ENCODE data around the gene PALMD. TPM values are rescaled to one million over a fixed set of nuclear protein-coding genes. Genes with fewer than 3 reads are reported as not detected.

PALMD gene
- total RNA-seq, 2 experiments from 2014 or later = not detected

- ATAC-seq = no peak
Measured at GRCh38 chr1:99608058-99608457, 37.9 kb upstream of the PALMD start.

GRCh38 chr1:99613716-99614115, 32.2 kb upstream of the PALMD start:
- H3K9me3 Mint-ChIP-seq (ENCODE audit: low read depth) = no peaks in the 10 kb centered on the region
- intact Hi-C loops (cut with DNase I, micrococcal nuclease) = no loop called here
- H3K27ac Mint-ChIP-seq = no peak overlapping the region
- no peaks in the 10 kb centered on the region for H3K4me1 Mint-ChIP-seq
- no peak for DNase-seq
- CTCF ChIA-PET = no interaction called here
- no peak overlapping the region for H3K4me3 Mint-ChIP-seq
- peaks cover 6% of the 10 kb centered on the region for H3K27me3 Mint-ChIP-seq
- no peaks in the 10 kb centered on the region for H3K36me3 Mint-ChIP-seq (ENCODE audit: low read depth)
- no peak for ATAC-seq
- POLR2A ChIA-PET = no interaction called here

More at GRCh38 chr1:99608058-99608457, 37.9 kb upstream of the PALMD start:
- POLR2A ChIA-PET = no interaction called here
- intact Hi-C loops (cut with DNase I, micrococcal nuclease) = no loop called here
- H3K9me3 Mint-ChIP-seq (ENCODE audit: low read depth) = peaks cover 8% of the 10 kb centered on the region
- no peaks in the 10 kb centered on the region for H3K36me3 Mint-ChIP-seq (ENCODE audit: low read depth)
- peaks cover 1% of the 10 kb centered on the region for H3K27me3 Mint-ChIP-seq
- CTCF ChIA-PET = interaction anchor here (0.6 kb wide), 1 partner anchor 575 kb away, joined by 3 read pairs; no protein-coding TSS in a partner anchor
- H3K27ac Mint-ChIP-seq = no peak overlapping the region
- no peak overlapping the region for H3K4me3 Mint-ChIP-seq
- no peak for DNase-seq
- peaks cover 2% of the 10 kb centered on the region for H3K4me1 Mint-ChIP-seq

GRCh38 chr1:99614728-99615127, 31.2 kb upstream of the PALMD start:
- Mint-ChIP-seq H3K4me1 (no peaks in the 10 kb centered on the region), H3K27me3 (peaks cover 6% of the 10 kb centered on the region), H3K27ac (no peak overlapping the region), H3K4me3 (no peak overlapping the region), H3K36me3 (ENCODE audit: low read depth) (no peaks in the 10 kb centered on the region), H3K9me3 (ENCODE audit: low read depth) (no peaks in the 10 kb centered on the region)
- ChIA-PET POLR2A (no interaction called here), CTCF (interaction anchor here (0.7 kb wide), 1 partner anchor 8 kb away, joined by 3 read pairs; no protein-coding TSS in a partner anchor)
- ATAC-seq (no peak), DNase-seq (no peak)
- intact Hi-C loops (cut with DNase I, micrococcal nuclease) = no loop called here

- ChIA-PET POLR2A (no interaction called here), CTCF (interaction anchor here (0.6 to 1.0 kb wide), 2 partner anchors 87 to 141 kb away, joined by 3 to 4 read pairs; no protein-coding TSS in a partner anchor)
- intact Hi-C loops (cut with DNase I, micrococcal nuclease) = no loop called here
- no peaks in the 10 kb centered on the region for H3K36me3 Mint-ChIP-seq (ENCODE audit: low read depth)
- no peaks in the 10 kb centered on the region for H3K9me3 Mint-ChIP-seq (ENCODE audit: low read depth)
- no peak overlapping the region for H3K4me3 Mint-ChIP-seq
- ATAC-seq (no peak), DNase-seq (no peak)
- no peaks in the 10 kb centered on the region for H3K4me1 Mint-ChIP-seq
- no peak overlapping the region for H3K27ac Mint-ChIP-seq
- H3K27me3 Mint-ChIP-seq = peaks cover 4% of the 10 kb centered on the region
Measured at GRCh38 chr1:99619583-99619982, 26.3 kb upstream of the PALMD start.

GRCh38 chr1:99621340-99621901, 24.5 kb upstream of the PALMD start:
- Mint-ChIP-seq H3K36me3 (ENCODE audit: low read depth) (no peaks in the 10 kb centered on the region), H3K4me1 (no peaks in the 10 kb centered on the region), H3K27ac (no peak overlapping the region), H3K9me3 (ENCODE audit: low read depth) (no peaks in the 10 kb centered on the region), H3K27me3 (peaks cover 1% of the 10 kb centered on the region), H3K4me3 (no peak overlapping the region)
- CTCF ChIA-PET = interaction anchor here (0.7 to 0.8 kb wide), 2 partner anchors 10 to 616 kb away, joined by 3 to 4 read pairs; no protein-coding TSS in a partner anchor
- intact Hi-C loops (cut with DNase I, micrococcal nuclease) = no loop called here
- DNase-seq (no peak), ATAC-seq (no peak)
- POLR2A ChIA-PET = no interaction called here

- no peaks in the 10 kb centered on the region for H3K36me3 Mint-ChIP-seq (ENCODE audit: low read depth)
- ChIA-PET CTCF (interaction anchor here (0.7 kb wide), 1 partner anchor 8 kb away, joined by 3 read pairs; no protein-coding TSS in a partner anchor), POLR2A (no interaction called here)
- ATAC-seq (no peak), DNase-seq (no peak)
- intact Hi-C loops (cut with DNase I, micrococcal nuclease) = no loop called here
- H3K9me3 Mint-ChIP-seq (ENCODE audit: low read depth) = no peaks in the 10 kb centered on the region
- H3K27me3 Mint-ChIP-seq = no peaks in the 10 kb centered on the region
- no peak overlapping the region for H3K27ac Mint-ChIP-seq
- no peaks in the 10 kb centered on the region for H3K4me1 Mint-ChIP-seq
- H3K4me3 Mint-ChIP-seq = no peak overlapping the region
Measured at GRCh38 chr1:99622702-99623347, 23.1 kb upstream of the PALMD start.

- Mint-ChIP-seq H3K4me3 (no peak overlapping the region), H3K36me3 (ENCODE audit: low read depth) (no peaks in the 10 kb centered on the region), H3K9me3 (ENCODE audit: low read depth) (no peaks in the 10 kb centered on the region), H3K27me3 (no peaks in the 10 kb centered on the region), H3K4me1 (no peaks in the 10 kb centered on the region), H3K27ac (no peak overlapping the region)
- no peak for DNase-seq
- CTCF ChIA-PET = interaction anchor here (0.7 kb wide), 1 partner anchor 9 kb away, joined by 3 read pairs; no protein-coding TSS in a partner anchor
- intact Hi-C loops (cut with DNase I, micrococcal nuclease) = no loop called here
- no peak for ATAC-seq
- POLR2A ChIA-PET = no interaction called here
Measured at GRCh38 chr1:99623554-99623953, 22.4 kb upstream of the PALMD start.

GRCh38 chr1:99627615-99628014, 18.3 kb upstream of the PALMD start:
- DNase-seq (no peak), ATAC-seq (no peak)
- H3K27me3 Mint-ChIP-seq = no peaks in the 10 kb centered on the region
- H3K36me3 Mint-ChIP-seq (ENCODE audit: low read depth) = no peaks in the 10 kb centered on the region
- POLR2A ChIA-PET = no interaction called here
- CTCF ChIA-PET = no interaction called here
- no peaks in the 10 kb centered on the region for H3K4me1 Mint-ChIP-seq
- H3K4me3 Mint-ChIP-seq = no peak overlapping the region
- intact Hi-C loops (cut with DNase I, micrococcal nuclease) = no loop called here
- no peak overlapping the region for H3K27ac Mint-ChIP-seq
- no peaks in the 10 kb centered on the region for H3K9me3 Mint-ChIP-seq (ENCODE audit: low read depth)

GRCh38 chr1:99629164-99629563, 16.7 kb upstream of the PALMD start:
- Mint-ChIP-seq H3K36me3 (ENCODE audit: low read depth) (no peaks in the 10 kb centered on the region), H3K9me3 (ENCODE audit: low read depth) (no peaks in the 10 kb centered on the region)
- intact Hi-C loops (cut with DNase I, micrococcal nuclease) = no loop called here

GRCh38 chr1:99634971-99635624, 10.8 kb upstream of the PALMD start:
- peaks cover 3% of the 10 kb centered on the region for H3K27me3 Mint-ChIP-seq
- ChIA-PET POLR2A (interaction anchor here (0.5 kb wide), 1 partner anchor 195 kb away, joined by 5 read pairs; no protein-coding TSS in a partner anchor), CTCF (interaction anchor here (0.7 to 1.0 kb wide), 3 partner anchors 10 to 51 kb away, joined by 3 to 5 read pairs (median 3); no protein-coding TSS in a partner anchor)
- ATAC-seq (no peak), DNase-seq (no peak)
- intact Hi-C loops (cut with DNase I, micrococcal nuclease) = no loop called here
- H3K4me3 Mint-ChIP-seq = no peak overlapping the region
- no peak overlapping the region for H3K27ac Mint-ChIP-seq
- H3K4me1 Mint-ChIP-seq = no peaks in the 10 kb centered on the region
- H3K9me3 Mint-ChIP-seq (ENCODE audit: low read depth) = no peaks in the 10 kb centered on the region
- H3K36me3 Mint-ChIP-seq (ENCODE audit: low read depth) = no peaks in the 10 kb centered on the region

More at GRCh38 chr1:99629164-99629563, 16.7 kb upstream of the PALMD start:
- Mint-ChIP-seq H3K27me3 (peaks cover 1% of the 10 kb centered on the region), H3K4me1 (no peaks in the 10 kb centered on the region), H3K27ac (no peak overlapping the region), H3K4me3 (no peak overlapping the region)
- DNase-seq (no peak), ATAC-seq (no peak)
- CTCF ChIA-PET = interaction anchor here (0.7 kb wide), 1 partner anchor 576 kb away, joined by 3 read pairs; no protein-coding TSS in a partner anchor
- POLR2A ChIA-PET = no interaction called here

GRCh38 chr1:99635664-99636063, 10.2 kb upstream of the PALMD start:
- peaks cover 3% of the 10 kb centered on the region for H3K27me3 Mint-ChIP-seq
- H3K4me1 Mint-ChIP-seq = no peaks in the 10 kb centered on the region
- ATAC-seq (no peak), DNase-seq (no peak)
- intact Hi-C loops (cut with DNase I, micrococcal nuclease) = no loop called here
- H3K27ac Mint-ChIP-seq = no peak overlapping the region
- ChIA-PET POLR2A (no interaction called here), CTCF (interaction anchor here (0.7 to 1.0 kb wide), 2 partner anchors 11 to 22 kb away, joined by 3 read pairs; no protein-coding TSS in a partner anchor)
- no peak overlapping the region for H3K4me3 Mint-ChIP-seq
- no peaks in the 10 kb centered on the region for H3K36me3 Mint-ChIP-seq (ENCODE audit: low read depth)
- no peaks in the 10 kb centered on the region for H3K9me3 Mint-ChIP-seq (ENCODE audit: low read depth)
